ENCODE results near the gene PIEZO1.
A peak's percentile ranks its signal among the peaks of the same experiment; 100 is the strongest.

The PIEZO1 gene

DNA sequence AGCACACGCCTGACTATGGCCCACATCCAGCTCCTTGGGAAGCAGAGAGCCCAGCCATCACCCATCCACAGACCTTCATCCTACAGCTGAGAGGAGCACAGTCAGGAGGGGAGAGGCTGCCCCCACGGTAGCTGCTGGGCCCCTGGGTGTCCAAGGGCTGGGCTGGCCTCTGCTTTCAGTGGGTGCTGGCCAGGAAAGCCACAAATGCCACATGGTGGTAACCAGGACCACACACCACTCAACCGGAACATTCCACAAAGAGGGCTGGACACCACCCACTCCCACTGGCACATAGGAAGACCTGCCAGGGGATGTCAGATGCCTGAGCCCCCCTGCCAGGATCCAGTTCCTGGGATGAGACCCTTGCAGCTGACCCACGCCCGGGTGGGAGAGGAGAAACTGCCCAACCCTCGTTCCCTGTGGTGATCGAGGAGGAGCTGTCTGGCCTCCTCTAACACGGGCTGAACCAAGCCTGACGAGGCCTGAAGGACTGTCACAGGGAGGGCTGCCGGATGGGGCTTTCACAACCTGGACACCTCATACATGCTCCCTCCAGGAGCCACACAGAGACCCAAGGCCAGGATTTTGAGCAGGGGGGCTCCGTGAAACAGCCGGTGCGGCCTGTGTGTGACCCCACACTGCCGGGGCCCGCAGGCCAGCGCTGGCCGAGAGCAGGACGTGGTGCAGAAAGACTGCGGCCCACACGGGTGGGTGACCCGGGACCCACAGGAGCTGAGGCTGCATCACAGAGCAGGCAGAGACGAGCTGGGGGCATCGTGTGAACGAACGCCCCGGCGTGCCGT, 30.7 kb downstream of the PIEZO1 start:
- no peak for DNase-seq (ENCODE audit: low read depth in 2 of 2)

GRCh38 chr16:88753602-88754001, 31.4 kb downstream of the PIEZO1 start:
- no peak for DNase-seq (ENCODE audit: low read depth in 2 of 2)

- no peak for DNase-seq (ENCODE audit: low read depth in 2 of 2)
These were observed 31.8 kb downstream of the PIEZO1 start for GRCh38 chr16:88753191-88753590.

GRCh38 chr16:88752386-88753002, 32.5 kb downstream of the PIEZO1 start:
- DNase-seq (ENCODE audit: low read depth in 2 of 2): no peak

DNA sequence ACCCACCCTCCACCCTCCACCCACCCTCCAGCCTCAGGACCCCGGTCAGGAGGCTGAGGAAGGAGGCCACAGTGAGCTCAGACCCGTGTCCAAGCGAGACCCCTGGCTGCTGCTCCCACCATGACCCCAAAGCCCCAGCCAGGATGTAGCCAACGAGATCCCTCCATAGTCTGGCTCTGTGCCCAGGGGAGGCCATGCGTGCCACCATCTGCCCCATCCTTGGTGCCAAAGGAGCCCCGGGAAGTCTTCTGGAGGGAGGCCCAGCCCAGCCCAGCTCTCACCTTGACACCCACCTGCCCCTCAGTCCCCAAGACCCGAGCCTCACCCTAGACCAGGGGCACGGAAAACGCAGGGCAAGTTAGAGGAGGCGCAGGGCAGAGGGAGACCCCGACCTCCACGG, 34.2 kb downstream of the PIEZO1 start:
- DNase-seq (ENCODE audit: low read depth in 2 of 2): no peak

- no peak for DNase-seq (ENCODE audit: low read depth in 2 of 2)
These were observed 35.7 kb downstream of the PIEZO1 start for GRCh38 chr16:88749358-88749757.

DNA sequence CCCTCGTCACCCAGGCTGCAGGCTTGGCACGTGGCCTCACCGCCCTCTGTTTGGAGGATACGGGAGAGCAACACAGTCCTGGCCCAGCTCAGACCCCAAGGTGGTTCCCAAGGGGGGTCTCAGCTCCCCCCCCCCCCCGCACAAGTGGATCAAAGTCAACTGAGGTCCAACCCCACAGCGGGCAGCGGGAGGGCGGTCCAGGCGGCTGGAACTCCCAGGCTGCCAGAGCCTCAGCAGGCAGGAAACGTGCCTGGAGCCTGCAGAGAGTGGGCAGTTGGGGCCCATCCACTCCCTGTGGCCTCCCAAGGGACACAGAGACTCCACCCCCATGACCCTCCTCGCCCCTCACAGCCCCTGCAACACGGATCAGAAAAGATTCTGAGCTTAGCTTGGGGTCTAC, 36.7 kb downstream of the PIEZO1 start:
- DNase-seq (ENCODE audit: low read depth in 2 of 2): no peak

DNA sequence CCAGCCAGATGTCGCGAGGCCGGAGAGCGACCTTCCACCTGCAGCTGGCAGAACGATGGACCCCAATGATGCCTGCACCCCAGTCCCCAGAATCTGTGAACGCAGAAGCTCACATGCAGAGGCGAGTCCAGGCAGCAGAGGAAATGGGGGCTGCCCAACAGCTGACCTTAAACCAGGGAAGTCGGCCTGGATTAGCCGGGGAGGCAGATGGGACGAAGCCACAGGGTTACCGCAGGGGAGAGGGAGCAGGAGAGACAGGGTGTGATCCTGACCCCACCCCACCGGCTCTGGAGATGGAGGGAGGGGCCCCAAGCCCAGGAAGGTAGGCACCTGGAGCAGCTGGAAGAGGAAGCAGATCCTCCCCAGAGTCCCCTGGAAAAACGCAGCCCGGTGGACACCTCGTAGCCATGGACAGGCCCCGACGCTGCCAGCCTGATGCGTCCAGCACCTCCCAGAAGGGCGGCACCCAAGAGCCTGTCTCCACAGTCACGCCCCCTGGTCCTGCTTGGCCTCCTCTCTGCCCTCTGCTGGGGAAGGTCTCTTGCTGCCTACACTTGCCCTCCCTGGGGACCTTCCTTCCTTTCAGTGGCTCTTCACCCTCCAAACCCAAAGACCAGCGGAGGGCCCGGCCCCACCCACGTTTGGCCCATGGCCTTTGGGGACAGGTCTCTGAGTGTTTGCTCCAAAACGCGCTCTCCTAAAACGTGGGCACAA, 37.3 kb downstream of the PIEZO1 start:
- peak in 1 of 2 donors; percentile 36 for DNase-seq (ENCODE audit: low read depth in 2 of 2)

GRCh38 chr16:88746506-88746905, 38.5 kb downstream of the PIEZO1 start:
- no peak for DNase-seq (ENCODE audit: low read depth in 2 of 2)

DNA sequence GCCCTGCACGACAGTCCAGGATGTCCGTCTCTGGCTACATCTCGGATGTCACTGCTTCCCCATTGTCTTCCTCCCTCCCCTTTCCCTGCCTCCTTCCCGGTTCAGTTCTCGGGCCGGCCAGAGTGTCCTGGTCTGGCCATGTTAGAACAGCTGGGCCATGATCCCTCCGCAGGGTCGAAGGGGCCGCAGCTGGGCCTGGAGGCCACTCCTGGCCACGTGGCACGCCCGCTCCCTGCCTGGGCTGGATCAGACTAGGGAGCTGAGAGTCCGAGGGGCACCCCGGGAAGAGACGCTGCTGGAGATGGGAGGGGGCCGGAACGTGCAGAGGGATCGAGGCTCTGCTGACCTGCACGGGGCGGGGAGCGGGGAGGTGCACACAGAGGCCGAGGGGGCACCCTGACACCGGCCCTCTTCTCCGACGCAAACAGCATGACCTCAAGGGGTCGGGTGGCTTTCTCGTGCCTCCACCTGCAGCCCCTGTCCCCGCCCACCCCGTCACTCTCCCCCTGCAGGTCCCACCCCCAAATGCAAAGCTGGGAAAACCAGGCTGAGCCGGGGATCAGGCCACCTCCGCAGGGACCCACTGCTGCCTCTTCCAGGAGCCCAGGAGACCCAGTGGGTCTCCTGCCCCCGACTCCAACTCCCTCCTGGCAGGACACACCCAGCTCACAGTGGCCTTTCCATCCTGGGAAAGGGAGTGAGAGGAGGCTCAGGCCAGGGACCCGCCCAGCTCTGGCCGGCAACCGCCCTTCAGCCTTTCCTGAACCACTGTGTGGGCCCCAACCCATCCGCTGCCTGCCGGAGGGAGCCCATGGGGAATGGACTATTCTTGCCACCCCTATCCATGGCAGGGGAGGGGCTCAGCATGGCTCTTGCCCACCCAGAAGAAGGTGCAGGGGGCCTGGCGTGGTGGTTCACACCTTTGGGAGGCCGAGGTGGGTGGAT, 40.2 kb downstream of the PIEZO1 start:
- no peak for DNase-seq (ENCODE audit: low read depth in 2 of 2)

- DNase-seq (ENCODE audit: low read depth in 2 of 2): peak; percentile 70 to 75
These were observed 41.1 kb downstream of the PIEZO1 start for GRCh38 chr16:88743693-88744576.

- no peak for DNase-seq (ENCODE audit: low read depth in 2 of 2)
These were observed 42.0 kb downstream of the PIEZO1 start for GRCh38 chr16:88742896-88743605.

GRCh38 chr16:88741368-88741767, 43.7 kb downstream of the PIEZO1 start:
- no peak for DNase-seq (ENCODE audit: low read depth in 2 of 2)

DNA sequence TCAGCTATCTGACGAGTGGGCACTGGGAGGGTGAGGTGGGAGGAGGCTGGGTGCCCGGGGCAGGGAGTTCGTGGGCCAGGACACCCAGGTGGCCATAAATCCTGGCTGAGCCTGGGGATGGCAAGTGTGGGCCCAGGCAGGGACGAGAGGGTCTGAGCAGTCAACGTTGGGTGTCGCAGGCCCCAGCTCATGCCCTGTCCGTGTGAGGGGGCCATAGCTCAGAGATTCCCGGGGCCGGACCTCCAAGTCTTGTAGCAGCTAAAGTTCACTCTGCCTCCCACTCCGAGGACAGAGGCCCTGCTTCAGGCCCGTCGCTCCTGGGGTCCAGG, 44.3 kb downstream of the PIEZO1 start:
- DNase-seq (ENCODE audit: low read depth in 2 of 2): no peak

GRCh38 chr16:88739977-88740726, 44.9 kb downstream of the PIEZO1 start:
- DNase-seq (ENCODE audit: low read depth in 2 of 2): no peak

GRCh38 chr16:88739139-88739976, 45.7 kb downstream of the PIEZO1 start:
- DNase-seq (ENCODE audit: low read depth in 2 of 2): no peak

- DNase-seq (ENCODE audit: low read depth in 2 of 2): no peak
These were observed 46.6 kb downstream of the PIEZO1 start for GRCh38 chr16:88738151-88739084.

Data from stimulated activated CD4-positive, alpha-beta T cell treated with anti-CD3 and anti-CD28 coated beads, Interleukin-4, amount 100 ng/mL, for 48 hours (primary cell).